SW480 (cell line): Measurements from ENCODE around the gene CADPS2.

Source experiments
- DNase-seq: peaks from one replicate; pipeline ENCODE4 v3.0.0-alpha.2; 2016; ENCODE audit warnings: low spot score

CADPS2 gene

GRCh38 chr7:122364761-122365280, 521.4 kb downstream of the CADPS2 start:
- DNase-seq = no peak

- no peak for DNase-seq
Measured at GRCh38 chr7:122363144-122363543, 523.1 kb downstream of the CADPS2 start.

- DNase-seq = no peak
Measured at GRCh38 chr7:122362473-122362872, 523.8 kb downstream of the CADPS2 start.

GRCh38 chr7:122354656-122355055, 531.6 kb downstream of the CADPS2 start:
- no peak for DNase-seq

GRCh38 chr7:122352454-122352853, 533.8 kb downstream of the CADPS2 start:
- no peak for DNase-seq

DNA sequence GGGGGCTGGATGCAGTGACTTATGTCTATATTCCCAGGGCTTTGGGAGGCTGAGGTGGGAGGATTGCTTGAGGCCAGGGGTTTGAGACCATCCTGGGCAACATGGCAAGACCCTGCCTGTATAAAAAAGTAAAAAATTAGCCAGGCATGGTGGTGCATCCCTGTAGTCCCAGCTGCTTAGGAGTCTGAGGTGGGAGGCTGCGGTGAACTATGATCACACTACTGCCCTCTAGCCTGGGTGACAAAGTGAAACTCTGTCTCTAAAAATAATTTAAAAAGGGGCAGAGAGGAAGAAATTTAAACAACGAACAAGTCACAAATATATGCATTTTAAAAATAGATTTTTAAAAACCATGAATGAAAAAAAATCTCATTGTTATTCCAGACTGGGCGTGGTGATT, 535.6 kb downstream of the CADPS2 start:
- no peak for DNase-seq

- DNase-seq = no peak
Measured at GRCh38 chr7:122344303-122344620, 542.0 kb downstream of the CADPS2 start.

GRCh38 chr7:122343601-122344302, 542.5 kb downstream of the CADPS2 start:
- DNase-seq = no peak

- DNase-seq = no peak
Measured at GRCh38 chr7:122340427-122340826, 545.8 kb downstream of the CADPS2 start.

DNA sequence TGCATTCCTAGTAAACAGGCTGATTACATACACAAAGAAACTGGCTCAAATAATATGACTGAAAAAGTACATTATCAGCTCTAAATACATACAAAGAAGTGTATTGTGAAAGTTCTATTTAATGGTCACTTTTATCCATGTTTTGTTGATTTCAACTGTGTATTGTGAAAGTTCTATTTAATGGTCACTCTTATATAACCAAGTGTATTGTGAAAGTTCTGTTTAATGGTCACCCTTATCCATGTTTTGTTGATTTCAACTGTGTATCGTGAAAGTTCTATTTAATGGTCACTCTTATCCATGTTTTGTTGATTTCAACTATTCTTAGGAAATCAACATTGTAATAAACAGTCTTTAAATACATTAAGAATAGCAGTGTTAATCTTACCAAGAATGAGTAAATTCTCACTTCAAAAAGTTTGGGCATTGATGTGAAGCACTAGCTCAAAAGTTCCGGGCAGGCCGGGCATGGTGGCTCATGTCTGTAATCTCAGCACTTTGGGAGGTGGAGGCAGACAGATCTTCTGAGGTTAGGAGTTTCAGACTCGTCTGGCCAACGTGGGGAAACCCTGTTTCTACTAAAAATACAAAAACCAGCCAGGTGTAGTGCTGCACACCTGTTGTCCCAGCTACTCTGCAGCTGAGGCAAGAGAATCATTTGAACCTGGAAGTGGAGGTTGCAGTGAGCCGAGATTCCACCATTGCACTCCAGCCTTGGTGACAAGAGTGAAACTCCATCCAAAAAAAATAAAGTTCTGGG, 546.9 kb downstream of the CADPS2 start:
- DNase-seq = no peak

DNA sequence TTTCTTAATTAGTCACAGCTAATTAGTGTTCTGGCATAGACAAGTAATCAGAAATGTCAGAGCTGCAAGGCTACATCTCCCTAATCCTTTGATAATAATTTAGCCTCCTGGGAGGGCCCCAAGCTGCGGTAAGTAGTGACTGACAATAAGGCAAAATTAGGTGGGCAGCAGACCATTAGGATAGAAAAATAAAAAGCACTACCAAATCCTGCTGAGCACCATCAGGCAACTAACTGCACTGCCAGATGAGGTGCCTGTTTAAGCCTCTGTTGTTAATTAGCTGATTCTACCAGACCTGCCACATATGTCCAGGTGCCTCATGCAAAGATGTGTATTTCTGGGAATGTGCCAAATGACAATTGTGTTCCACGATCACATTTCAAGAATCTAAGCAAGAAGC, 549.2 kb downstream of the CADPS2 start:
- no peak for DNase-seq

DNA sequence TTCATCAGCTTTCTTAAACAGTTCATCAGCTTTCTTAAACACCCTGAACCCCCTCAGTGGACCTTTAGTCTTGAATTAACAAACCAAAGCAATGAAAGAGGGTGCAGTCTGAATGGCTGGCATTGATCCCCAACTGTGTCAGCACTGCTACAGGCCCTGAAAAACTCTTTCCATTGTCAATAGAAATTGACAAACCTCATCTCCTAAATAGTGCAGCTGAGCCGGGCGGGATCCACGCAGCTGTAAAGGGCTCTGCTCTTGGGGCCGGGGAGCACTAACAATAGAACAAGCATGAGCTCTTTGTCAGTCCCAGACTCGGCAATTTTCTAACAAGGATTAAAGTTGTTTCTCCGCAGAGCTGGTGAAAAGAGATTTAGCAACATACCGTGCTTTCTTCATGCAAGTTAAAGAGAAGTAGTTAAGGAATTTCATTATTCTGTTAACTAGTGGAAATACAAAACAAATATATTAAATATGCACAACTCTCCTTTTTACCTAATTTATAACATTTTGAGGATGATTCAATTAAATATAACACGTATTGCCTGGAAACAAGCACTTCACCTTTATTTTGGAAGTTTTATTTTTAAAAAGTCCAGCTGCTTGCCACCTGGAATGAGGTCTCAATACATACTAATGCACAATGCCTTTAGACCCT, 557.0 kb downstream of the CADPS2 start:
- no peak for DNase-seq

GRCh38 chr7:122327969-122328368, 558.3 kb downstream of the CADPS2 start:
- DNase-seq = no peak

GRCh38 chr7:122316467-122317388, 569.5 kb downstream of the CADPS2 start:
- no peak for DNase-seq

- no peak for DNase-seq
Measured at GRCh38 chr7:122315507-122316466, 570.5 kb downstream of the CADPS2 start.

GRCh38 chr7:122314284-122314683, 572.0 kb downstream of the CADPS2 start:
- DNase-seq = no peak

DNA sequence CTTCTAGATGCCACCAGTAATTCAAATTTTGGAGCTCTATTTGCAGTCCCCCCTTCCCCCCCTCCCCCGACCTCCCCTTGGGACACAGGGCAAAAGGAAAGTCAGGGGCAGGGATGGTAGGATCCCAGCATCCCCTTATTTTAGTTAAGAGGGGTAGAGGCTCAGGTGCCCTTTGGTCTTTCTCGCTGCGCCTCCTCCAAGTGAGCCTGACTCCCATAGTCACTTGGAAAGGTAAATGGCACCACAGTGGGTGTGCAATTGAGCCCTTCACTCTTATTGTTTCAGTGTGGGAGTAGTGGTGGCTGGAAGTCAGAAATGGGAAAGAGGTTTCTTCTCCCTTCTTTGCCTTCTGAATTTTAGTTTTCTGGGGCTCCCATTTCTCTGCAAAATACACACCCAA, 573.5 kb downstream of the CADPS2 start:
- no peak for DNase-seq

GRCh38 chr7:122311734-122312450, 574.4 kb downstream of the CADPS2 start:
- DNase-seq = no peak

GRCh38 chr7:122311050-122311700, 575.1 kb downstream of the CADPS2 start:
- DNase-seq = no peak
